MV-4-11 (cell line): ENCODE data around the gene HOXC11.

ENCODE experiments used
- DNase-seq: peaks from one replicate; lab custom pipeline; 2025; lab: John Stamatoyannopoulos, UW

HOXC11 gene

GRCh38 chr12:53956914-53957536, 15.9 kb upstream of the HOXC11 start:
- no peak for DNase-seq

GRCh38 chr12:53958128-53958527, 14.8 kb upstream of the HOXC11 start:
- DNase-seq, result no peak

GRCh38 chr12:53959314-53959713, 13.6 kb upstream of the HOXC11 start:
- DNase-seq, result no peak

- peak; percentile 7 for DNase-seq
Observed at GRCh38 chr12:53960187-53961024, 12.5 kb upstream of the HOXC11 start.

GRCh38 chr12:53961025-53961761, 11.7 kb upstream of the HOXC11 start:
- DNase-seq, result no peak

- no peak for DNase-seq
Observed at GRCh38 chr12:53963005-53963404, 9.9 kb upstream of the HOXC11 start.

GRCh38 chr12:53963434-53964314, 9.3 kb upstream of the HOXC11 start:
- DNase-seq, result no peak

GRCh38 chr12:53964315-53964713, 8.6 kb upstream of the HOXC11 start:
- DNase-seq, result no peak

- DNase-seq, result no peak
Observed at GRCh38 chr12:53965281-53966084, 7.4 kb upstream of the HOXC11 start.

- no peak for DNase-seq
Observed at GRCh38 chr12:53966085-53966384, 6.9 kb upstream of the HOXC11 start.

GRCh38 chr12:53966385-53967133, 6.4 kb upstream of the HOXC11 start:
- no peak for DNase-seq

GRCh38 chr12:53967421-53967925, 5.5 kb upstream of the HOXC11 start:
- DNase-seq, result no peak

GRCh38 chr12:53968214-53969127, 4.5 kb upstream of the HOXC11 start:
- no peak for DNase-seq

- DNase-seq, result no peak
Observed at GRCh38 chr12:53969588-53970259, 3.2 kb upstream of the HOXC11 start.

- no peak for DNase-seq
Observed at GRCh38 chr12:53970451-53970850, 2.5 kb upstream of the HOXC11 start.

- DNase-seq, result no peak
Observed at GRCh38 chr12:53971129-53971528, 1.8 kb upstream of the HOXC11 start.

- DNase-seq, result no peak
Observed at GRCh38 chr12:53971686-53972085, 1.2 kb upstream of the HOXC11 start.

- DNase-seq, result no peak
Observed at GRCh38 chr12:53972152-53972702, 699 bp upstream of the HOXC11 start.
